PFSK-1 (cell line): Measurements from ENCODE around the gene KDM2A.

ENCODE experiments used
- FOXP2 ChIP-seq: optimal IDR thresholded peaks from 2 replicates; pipeline ENCODE3; 2011; ENCODE audit warnings: borderline replicate concordance, control low read depth, inconsistent platforms; ENCODE audit not compliant: insufficient read depth; ENCODE audit errors: extremely low read length, extremely low read depth
- POLR2AphosphoS5 ChIP-seq: IDR thresholded peaks from 2 replicates; pipeline ENCODE4 v1.6.1; 2012; ENCODE audit warnings: low read depth, mild to moderate bottlenecking, control low read depth, low read length, moderate library complexity
- SIN3A ChIP-seq: IDR thresholded peaks from 2 replicates; pipeline ENCODE4 v1.6.1; 2012; ENCODE audit warnings: mild to moderate bottlenecking, low read length, moderate library complexity, borderline replicate concordance; ENCODE audit not compliant: insufficient read depth
- TAF1 ChIP-seq: IDR thresholded peaks from 2 replicates; pipeline ENCODE4 v1.6.1; 2012; ENCODE audit warnings: low read length, control low read depth, borderline replicate concordance; ENCODE audit not compliant: insufficient read depth
- TF ChIP-seq, protein P1 (sequence below), 2 experiments: IDR thresholded peaks; 2 replicates each; pipeline versions ENCODE4 v1.6.1 to v1.8.0; 2011 to 2012; ENCODE audit warnings: low read depth in 2 of 2, low read length in 2 of 2, control low read depth in 1 of 2, inconsistent platforms in 1 of 2, mild to moderate bottlenecking in 1 of 2, moderate library complexity in 1 of 2; ENCODE audit not compliant: insufficient read depth in 1 of 2

The KDM2A gene

DNA sequence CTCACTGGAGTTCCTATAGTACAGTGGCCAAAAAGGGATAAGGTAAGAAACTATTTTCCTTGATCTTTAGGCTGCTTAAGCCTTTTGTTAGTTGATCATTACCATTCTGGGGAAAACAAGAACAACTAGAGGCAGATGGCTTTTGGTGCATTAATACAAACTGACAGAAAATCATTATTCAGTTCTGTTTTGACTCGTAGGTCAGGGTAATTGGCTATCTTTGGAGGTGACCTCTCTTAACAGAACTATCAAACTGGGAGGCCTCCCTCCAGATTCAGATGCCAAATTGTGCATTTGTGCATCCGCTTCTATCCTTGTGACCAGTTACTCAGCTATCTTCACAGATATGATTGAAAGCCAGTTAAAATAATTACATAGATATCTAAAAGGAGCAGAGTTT lies 124.0 kb downstream of the KDM2A start:
- TF ChIP-seq POLR2AphosphoS5 (no peak), FOXP2 (no peak), SIN3A (no peak), TAF1 (no peak)
- TF ChIP-seq, protein P1, sequence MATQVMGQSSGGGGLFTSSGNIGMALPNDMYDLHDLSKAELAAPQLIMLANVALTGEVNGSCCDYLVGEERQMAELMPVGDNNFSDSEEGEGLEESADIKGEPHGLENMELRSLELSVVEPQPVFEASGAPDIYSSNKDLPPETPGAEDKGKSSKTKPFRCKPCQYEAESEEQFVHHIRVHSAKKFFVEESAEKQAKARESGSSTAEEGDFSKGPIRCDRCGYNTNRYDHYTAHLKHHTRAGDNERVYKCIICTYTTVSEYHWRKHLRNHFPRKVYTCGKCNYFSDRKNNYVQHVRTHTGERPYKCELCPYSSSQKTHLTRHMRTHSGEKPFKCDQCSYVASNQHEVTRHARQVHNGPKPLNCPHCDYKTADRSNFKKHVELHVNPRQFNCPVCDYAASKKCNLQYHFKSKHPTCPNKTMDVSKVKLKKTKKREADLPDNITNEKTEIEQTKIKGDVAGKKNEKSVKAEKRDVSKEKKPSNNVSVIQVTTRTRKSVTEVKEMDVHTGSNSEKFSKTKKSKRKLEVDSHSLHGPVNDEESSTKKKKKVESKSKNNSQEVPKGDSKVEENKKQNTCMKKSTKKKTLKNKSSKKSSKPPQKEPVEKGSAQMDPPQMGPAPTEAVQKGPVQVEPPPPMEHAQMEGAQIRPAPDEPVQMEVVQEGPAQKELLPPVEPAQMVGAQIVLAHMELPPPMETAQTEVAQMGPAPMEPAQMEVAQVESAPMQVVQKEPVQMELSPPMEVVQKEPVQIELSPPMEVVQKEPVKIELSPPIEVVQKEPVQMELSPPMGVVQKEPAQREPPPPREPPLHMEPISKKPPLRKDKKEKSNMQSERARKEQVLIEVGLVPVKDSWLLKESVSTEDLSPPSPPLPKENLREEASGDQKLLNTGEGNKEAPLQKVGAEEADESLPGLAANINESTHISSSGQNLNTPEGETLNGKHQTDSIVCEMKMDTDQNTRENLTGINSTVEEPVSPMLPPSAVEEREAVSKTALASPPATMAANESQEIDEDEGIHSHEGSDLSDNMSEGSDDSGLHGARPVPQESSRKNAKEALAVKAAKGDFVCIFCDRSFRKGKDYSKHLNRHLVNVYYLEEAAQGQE (IDR thresholded peaks at IDR 0.05; ENCODE audit: insufficient read depth in 1 of 2, low read depth in 2 of 2, low read length in 2 of 2): no peak

DNA sequence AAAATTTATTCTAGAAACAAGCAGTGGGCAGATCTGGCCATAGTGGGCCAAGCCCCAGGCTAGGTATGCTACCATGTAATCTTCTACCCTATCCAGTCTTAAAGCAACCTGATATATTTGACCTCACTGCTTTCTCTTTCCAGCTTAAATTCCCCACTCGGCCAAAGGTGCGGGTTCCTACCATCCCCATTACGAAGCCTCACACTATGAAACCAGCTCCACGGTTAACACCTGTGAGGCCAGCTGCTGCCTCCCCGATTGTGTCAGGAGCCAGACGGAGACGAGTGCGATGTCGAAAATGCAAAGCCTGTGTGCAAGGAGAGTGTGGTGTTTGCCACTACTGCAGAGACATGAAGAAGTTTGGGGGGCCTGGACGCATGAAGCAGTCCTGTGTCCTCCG lies 126.0 kb downstream of the KDM2A start:
- TF ChIP-seq, protein P1 (IDR thresholded peaks at IDR 0.05; ENCODE audit: insufficient read depth in 1 of 2, low read depth in 2 of 2, low read length in 2 of 2): no peak
- TF ChIP-seq POLR2AphosphoS5 (no peak), FOXP2 (no peak), SIN3A (no peak), TAF1 (no peak)

DNA sequence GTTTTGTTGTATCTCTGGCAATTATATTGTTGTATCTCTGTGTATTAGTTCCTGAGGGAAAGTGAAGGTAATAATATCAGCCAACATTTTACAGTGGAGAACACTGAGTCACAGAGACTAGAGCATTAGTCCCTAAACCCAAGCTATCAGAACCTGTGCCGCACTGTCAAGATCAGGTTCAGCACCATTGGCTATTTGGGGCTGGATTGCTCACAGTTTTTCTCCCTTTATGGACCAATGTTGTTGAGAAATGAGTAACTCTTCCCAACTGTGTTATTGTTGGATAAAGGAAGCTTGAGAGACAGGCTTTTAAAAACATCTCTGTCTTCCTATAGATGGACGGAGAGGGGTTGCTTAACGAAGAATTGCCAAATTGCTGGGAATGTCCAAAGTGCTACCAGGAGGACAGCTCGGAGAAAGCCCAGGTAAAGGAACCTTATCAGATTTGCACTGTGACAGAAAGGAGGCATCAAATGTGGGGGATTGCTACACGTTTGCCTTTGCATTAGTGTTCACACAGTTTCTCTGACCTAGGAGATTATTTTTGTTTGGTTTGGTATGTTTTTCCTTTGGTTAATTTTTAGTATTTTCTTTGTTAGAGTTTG lies 129.0 kb downstream of the KDM2A start:
- no peak for TF ChIP-seq POLR2AphosphoS5
- no peak for TF ChIP-seq TAF1
- no peak for TF ChIP-seq SIN3A
- no peak for TF ChIP-seq FOXP2
- TF ChIP-seq, protein P1 (IDR thresholded peaks at IDR 0.05; ENCODE audit: insufficient read depth in 1 of 2, low read depth in 2 of 2, low read length in 2 of 2): no peak

DNA sequence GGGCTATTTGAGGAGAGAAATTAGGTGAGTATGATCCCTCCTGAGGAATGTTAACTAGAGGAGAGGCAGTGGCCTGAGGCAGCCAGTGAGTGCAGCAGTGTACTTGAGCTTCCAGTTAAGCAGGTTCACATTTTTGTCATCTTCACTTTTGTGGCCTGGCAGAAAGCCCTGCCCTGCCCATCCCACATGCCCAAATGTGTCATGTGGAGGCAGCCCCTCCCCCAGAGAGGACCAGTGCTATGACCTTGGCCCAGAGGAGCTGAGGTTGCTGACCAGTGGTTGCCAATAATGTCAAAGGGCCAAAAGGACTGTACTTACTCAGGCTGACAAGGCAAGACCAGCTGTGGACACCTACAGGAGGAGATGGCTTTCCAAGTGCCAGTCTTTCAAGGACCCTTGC lies 129.6 kb downstream of the KDM2A start:
- no peak for TF ChIP-seq SIN3A
- no peak for TF ChIP-seq FOXP2
- TF ChIP-seq POLR2AphosphoS5: no peak
- TF ChIP-seq TAF1: no peak
- TF ChIP-seq, protein P1 (IDR thresholded peaks at IDR 0.05; ENCODE audit: insufficient read depth in 1 of 2, low read depth in 2 of 2, low read length in 2 of 2): no peak
